Measurements from ENCODE around the gene NUPR1. TPM values are rescaled to one million over a fixed set of nuclear protein-coding genes. Genes with fewer than 3 reads are reported as not detected.
"Not testable (repeated sequence)": the region's sequence is repeated elsewhere in the genome, so short reads cannot be mapped to it uniquely, and the experiment has no call there.

Gene NUPR1
- total RNA-seq, 1 donor from 2014 or later = 0.63 TPM

DNA sequence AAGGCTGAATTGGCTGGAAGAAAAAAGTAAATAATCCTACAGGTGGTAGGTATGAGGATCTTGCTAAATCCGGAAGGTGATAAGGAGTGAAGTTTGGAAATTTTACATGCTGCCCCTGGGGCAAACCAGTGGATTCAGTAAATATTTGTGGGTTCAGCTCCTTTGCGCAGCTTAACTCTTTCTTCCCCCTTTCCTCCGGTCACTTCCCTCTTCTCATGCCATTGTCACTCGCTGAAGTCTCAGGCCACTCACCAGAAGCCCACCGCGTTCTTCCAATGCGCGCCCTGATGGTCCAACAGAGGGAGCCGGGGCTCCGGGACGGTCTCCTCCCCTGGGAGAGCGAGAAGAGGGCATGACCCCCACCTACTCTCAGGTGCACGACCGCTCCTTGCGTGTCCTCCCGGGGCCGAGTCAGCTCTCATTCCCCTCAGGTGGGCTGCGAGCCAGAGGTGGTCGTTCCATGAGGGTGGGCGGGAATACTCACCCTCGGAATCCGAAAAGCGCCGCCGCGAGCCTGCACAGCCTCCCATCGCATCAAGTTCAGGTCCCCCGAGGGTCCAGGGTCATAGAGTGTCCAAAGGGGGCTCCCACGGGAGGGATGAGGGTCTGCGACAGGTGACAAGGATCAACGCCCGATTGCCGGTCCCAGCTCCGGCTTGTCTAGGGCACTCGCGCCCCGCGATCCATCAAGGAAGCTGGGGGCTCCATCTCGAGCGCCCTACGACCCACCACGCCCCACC, 47.4 kb downstream of the NUPR1 start:
- TF ChIP-seq, protein P1, sequence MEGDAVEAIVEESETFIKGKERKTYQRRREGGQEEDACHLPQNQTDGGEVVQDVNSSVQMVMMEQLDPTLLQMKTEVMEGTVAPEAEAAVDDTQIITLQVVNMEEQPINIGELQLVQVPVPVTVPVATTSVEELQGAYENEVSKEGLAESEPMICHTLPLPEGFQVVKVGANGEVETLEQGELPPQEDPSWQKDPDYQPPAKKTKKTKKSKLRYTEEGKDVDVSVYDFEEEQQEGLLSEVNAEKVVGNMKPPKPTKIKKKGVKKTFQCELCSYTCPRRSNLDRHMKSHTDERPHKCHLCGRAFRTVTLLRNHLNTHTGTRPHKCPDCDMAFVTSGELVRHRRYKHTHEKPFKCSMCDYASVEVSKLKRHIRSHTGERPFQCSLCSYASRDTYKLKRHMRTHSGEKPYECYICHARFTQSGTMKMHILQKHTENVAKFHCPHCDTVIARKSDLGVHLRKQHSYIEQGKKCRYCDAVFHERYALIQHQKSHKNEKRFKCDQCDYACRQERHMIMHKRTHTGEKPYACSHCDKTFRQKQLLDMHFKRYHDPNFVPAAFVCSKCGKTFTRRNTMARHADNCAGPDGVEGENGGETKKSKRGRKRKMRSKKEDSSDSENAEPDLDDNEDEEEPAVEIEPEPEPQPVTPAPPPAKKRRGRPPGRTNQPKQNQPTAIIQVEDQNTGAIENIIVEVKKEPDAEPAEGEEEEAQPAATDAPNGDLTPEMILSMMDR (IDR thresholded peaks at IDR 0.05; ENCODE audit: insufficient read depth, low read length, poor library complexity, severe bottlenecking) = peak; percentile 47
- Histone ChIP-seq H3K27me3 (ENCODE audit: control insufficient read depth, insufficient read depth, low read length) (no peaks in the 10 kb centered on the region), H3K36me3 (ENCODE audit: control insufficient read depth, insufficient read depth, low read length) (no peaks in the 10 kb centered on the region), H3K4me3 (ENCODE audit: low read depth, low read length) (peak overlapping the region; percentile 73)
- no peak for DNase-seq (ENCODE audit: low read depth)

DNA sequence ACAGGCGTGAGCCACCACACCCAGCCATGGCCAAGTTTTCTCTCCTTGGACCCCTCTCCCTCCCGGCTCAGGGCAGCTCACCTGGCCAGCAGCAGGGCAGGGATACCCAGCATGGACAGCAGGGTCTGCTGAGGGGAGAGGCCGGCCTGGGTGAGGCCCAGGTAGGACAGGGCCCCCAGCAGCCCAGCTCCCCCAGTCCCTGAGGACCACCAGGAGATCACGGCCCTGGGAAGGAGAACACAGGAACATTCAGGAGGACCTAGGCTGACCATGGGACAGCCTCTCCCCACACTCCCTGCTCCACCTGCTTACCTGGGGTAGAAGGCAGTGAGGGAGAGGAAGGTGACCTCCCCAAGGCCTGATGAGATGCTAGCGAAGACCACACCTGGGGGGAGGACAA, 52.5 kb downstream of the NUPR1 start:
- H3K4me3 ChIP-seq (ENCODE audit: low read depth, low read length) = no peak overlapping the region
- no peaks in the 10 kb centered on the region for H3K27me3 ChIP-seq (ENCODE audit: control insufficient read depth, insufficient read depth, low read length)
- no peaks in the 10 kb centered on the region for H3K36me3 ChIP-seq (ENCODE audit: control insufficient read depth, insufficient read depth, low read length)
- no peak for DNase-seq (ENCODE audit: low read depth)
- TF ChIP-seq, protein P1 (IDR thresholded peaks at IDR 0.05; ENCODE audit: insufficient read depth, low read length, poor library complexity, severe bottlenecking) = no peak

DNA sequence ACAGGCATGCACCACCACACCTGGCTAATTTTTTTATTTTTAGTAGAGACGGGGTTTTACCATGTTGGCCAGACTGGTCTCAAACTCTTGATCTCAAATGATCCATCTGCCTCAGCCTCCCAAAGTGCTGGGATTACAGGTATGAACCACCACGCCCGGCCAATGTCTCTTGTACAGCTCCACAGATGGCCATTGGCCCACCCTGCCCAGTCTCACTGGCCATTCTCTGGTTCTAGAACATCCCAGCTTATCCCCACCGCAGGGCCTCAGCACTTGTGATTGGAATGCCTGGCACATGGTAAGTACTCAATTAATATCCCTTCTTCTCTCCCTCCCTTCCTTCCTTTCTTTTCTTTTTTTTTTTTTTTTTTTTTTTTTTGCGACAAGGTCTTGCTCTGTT, 55.4 kb downstream of the NUPR1 start:
- H3K27me3 ChIP-seq (ENCODE audit: control insufficient read depth, insufficient read depth, low read length); DNase-seq (ENCODE audit: low read depth); H3K36me3 ChIP-seq (ENCODE audit: control insufficient read depth, insufficient read depth, low read length); H3K4me3 ChIP-seq (ENCODE audit: low read depth, low read length): not testable (repeated sequence)

Other genes starting within 250 kb of the NUPR1 start
- gene SBK1, start 246.4 kb downstream of the NUPR1 start, total RNA-seq = 10.5 and 12.9 TPM in 2 replicates
- not detected in 2 replicates for gene NPIPB6, start 175.5 kb downstream of the NUPR1 start, total RNA-seq
- 180 and 310 TPM in 2 replicates for gene EIF3CL, start 135.1 kb downstream of the NUPR1 start, total RNA-seq
- not detected in 2 replicates for gene NPIPB7, start 66.6 kb downstream of the NUPR1 start, total RNA-seq
- gene CLN3, start 46.9 kb downstream of the NUPR1 start, total RNA-seq = 30.3 and 41.5 TPM in 2 replicates
- 0.21 TPM in 2 replicates for gene APOBR, start 44.3 kb downstream of the NUPR1 start, total RNA-seq
- gene IL27, start 32.1 kb downstream of the NUPR1 start, total RNA-seq = not detected in 2 replicates
- gene SGF29, start 14.9 kb upstream of the NUPR1 start, total RNA-seq = 28.5 and 32.5 TPM in 2 replicates
- gene SULT1A2, start 58.1 kb upstream of the NUPR1 start, total RNA-seq = 0.13 and 0.27 TPM in 2 replicates
- gene SULT1A1, start 71.1 kb upstream of the NUPR1 start, total RNA-seq = 3.1 and 3.3 TPM in 2 replicates
- not detected in 2 replicates for gene NPIPB8, start 99.1 kb upstream of the NUPR1 start, total RNA-seq
- 322 and 386 TPM in 2 replicates for gene EIF3C, start 172.5 kb upstream of the NUPR1 start, total RNA-seq
- 0.68 and 2.7 TPM in 2 replicates for gene NPIPB9, start 212.8 kb upstream of the NUPR1 start, total RNA-seq

Data from kidney epithelial cell (primary cell).